Transverse colon (tissue), 4 donors: Measurements from ENCODE around the gene RPRD2.

Source experiments
- CTCF ChIP-seq, 5 experiments: fragments of 200-600 bp in 3 of 5; fragments of 450-650 bp in 2 of 5; sonication (generic) in 3 of 5; IDR thresholded peaks; 1 replicate in 2 of 5; 2 replicates in 3 of 5; pipeline ENCODE4 v1.5.1; 2016 to 2017; ENCODE audit warnings: antibody characterized with exemption in 5 of 5, inconsistent platforms in 3 of 5, mild to moderate bottlenecking in 2 of 5, moderate library complexity in 1 of 5
- EP300 ChIP-seq: sonication (generic); formaldehyde crosslinking; IDR thresholded peaks from one replicate; pipeline ENCODE4 v1.6.1; 2017; ENCODE audit warnings: antibody characterized with exemption, low read depth
- POLR2A ChIP-seq: fragments of 450-650 bp; IDR thresholded peaks from one replicate; pipeline ENCODE4 v1.6.1; 2016; ENCODE audit warnings: antibody characterized with exemption, mild to moderate bottlenecking, moderate library complexity
- POLR2AphosphoS5 ChIP-seq, 3 donors: sonication (generic); formaldehyde crosslinking; IDR thresholded peaks; one replicate each; pipeline ENCODE4 v1.6.1; 2016; ENCODE audit warnings: antibody characterized with exemption in 3 of 3

DNA sequence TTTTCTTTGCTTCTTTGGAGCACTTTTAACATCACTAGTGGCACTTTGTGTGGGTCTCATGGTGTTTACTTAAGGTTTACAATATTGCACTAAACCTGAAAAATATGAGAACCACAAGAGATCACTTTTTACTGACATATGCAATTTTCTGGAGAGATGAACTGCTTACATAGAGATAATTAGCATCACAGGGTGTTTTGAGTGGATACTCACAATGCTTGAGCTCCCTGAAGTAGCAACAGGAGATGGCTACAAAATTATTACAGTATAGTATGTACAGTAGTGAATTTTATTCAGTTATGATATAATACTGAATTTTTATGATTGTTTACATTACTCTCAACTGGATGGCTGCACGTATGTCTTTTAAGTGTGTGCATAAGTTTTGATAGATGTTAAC, 22.6 kb downstream of the RPRD2 start:
- TF ChIP-seq CTCF (IDR thresholded peaks at IDR 0.05) (no peak), POLR2A (no peak), POLR2AphosphoS5 (IDR thresholded peaks at IDR 0.05) (no peak), EP300 (no peak)
